ENCODE results near the gene CLRN2.

DNA sequence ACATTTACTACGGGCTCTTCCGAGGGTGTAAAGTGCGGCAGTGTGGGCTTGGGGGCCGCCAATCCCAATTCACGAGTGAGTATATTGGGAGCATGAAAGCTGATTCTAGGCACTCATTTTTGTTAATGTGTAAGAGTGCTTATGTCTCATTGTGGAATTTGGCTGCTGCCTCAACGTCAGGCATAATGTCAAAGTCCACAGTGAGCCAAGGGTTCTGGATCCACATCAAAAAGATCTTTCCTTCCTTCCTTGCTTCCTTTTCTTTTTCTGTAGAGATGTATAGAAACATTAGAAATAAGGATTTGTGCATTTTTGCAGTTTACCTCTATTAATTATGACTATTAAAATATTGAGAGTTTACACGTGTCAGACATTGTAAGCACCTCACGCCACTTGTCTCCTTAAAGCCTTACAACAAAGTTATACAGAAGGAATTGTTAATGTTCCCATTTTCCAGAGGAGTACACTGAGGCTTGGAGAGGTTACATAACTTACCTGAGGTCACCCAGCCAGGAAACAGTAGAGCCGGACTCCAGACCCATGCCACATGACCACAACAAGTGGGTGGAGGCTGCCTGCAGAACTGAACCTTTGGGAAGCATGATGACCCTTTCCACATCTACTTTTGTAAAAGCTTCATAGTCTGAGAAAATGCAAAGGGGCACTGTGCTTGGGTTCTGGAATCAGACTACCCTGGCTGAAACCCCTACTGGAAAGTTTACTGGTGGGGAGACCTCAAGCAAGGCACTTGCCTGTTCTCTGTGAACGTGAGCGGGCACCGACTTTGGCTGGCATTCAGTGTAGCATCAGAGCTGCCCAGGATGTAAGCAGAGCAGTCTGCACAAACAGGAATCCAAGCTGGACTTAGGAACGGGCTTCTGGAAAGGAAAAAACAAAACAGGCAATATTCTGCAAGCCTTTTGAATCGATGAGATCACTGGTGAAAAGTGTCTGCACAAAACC, 761 bp downstream of the CLRN2 start:
- TF ChIP-seq CTCF (conservative IDR thresholded peaks at IDR 0.05 in 1 of 2, IDR thresholded peaks at IDR 0.05 in 1 of 2; ENCODE audit: extremely low read depth in 1 of 2, insufficient read depth in 1 of 2, low read depth in 1 of 2, low read length in 2 of 2) (no peak), EZH2 (IDR thresholded peaks at IDR 0.05; ENCODE audit: borderline replicate concordance, low read length) (no peak)

All from mammary epithelial cell (primary cell).